CD4-positive, alpha-beta T cell treated with Interleukin-1 beta for 1 hour (primary cell): ENCODE results near the gene UBE2O.
A peak's percentile ranks its signal among the peaks of the same experiment; 100 is the strongest.

Source experiments
- DNase-seq, 2 donors: peaks; one replicate each; pipeline ENCODE4 v3.0.0-alpha.2; 2020 to 2022

Gene UBE2O

GRCh38 chr17:76452660-76453430, at the start of gene UBE2O:
TSS of gene UBE2O (minus strand) at chr17:76453152. CDS start at chr17:76453141, 11 bp downstream.
- peak; percentile 94 to 95 for DNase-seq

GRCh38 chr17:76501827-76502307, 48.9 kb upstream of the UBE2O start:
- no peak for DNase-seq

GRCh38 chr17:76501018-76501826, 48.3 kb upstream of the UBE2O start, which contains the start of gene RHBDF2:
TSS of gene RHBDF2 (minus strand) at chr17:76501423. CDS start at chr17:76481524, 19,899 bp downstream.
- peak; percentile 95 to 96 for DNase-seq

DNA sequence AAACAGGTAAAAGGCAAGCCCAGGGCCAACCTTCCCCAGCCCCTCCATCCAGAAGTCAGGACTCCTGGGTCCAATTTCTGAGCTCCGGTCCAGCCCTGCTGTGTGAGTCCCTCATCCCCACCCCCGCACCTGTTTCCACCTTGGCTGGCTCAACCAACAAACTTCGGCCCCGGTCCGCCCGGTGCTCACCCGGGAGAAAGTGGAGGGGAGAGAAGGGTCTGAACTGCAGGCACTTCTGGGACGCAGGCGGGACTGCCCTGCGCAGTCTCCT, 47.7 kb upstream of the UBE2O start:
- no peak for DNase-seq

DNA sequence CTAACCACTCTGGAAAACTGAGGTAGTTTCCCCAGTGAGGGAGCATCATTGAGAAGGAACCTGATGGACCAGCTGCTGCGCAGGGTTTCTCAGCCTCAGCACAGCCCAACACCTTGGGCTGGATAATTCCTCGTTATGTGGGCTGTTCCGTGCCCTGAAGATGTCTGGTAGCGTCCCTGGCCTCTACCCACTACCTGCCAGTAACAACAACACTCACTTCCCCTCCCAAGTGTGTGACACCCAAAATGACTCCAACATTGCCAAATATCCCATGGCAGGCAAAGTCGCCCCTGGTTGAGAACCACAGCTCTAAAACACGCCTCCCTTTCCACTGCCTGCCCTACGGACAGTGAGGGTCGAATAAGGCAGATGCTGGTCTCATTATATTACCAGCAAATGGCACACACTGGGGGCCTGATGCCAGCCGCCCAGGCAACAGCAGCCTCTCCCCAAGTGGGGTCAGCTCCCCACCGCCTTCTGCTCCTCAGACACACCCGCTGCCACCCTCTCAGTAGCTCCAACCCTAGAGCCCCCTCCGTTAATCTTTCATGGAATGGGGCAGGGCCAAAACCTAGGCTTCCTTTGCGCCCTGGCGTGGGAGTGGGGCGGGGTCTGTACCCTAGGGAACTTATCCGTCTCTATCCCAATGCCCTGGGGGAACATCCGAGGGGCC, 47.3 kb upstream of the UBE2O start:
- peak in 1 of 2 donors; percentile 47 for DNase-seq

DNA sequence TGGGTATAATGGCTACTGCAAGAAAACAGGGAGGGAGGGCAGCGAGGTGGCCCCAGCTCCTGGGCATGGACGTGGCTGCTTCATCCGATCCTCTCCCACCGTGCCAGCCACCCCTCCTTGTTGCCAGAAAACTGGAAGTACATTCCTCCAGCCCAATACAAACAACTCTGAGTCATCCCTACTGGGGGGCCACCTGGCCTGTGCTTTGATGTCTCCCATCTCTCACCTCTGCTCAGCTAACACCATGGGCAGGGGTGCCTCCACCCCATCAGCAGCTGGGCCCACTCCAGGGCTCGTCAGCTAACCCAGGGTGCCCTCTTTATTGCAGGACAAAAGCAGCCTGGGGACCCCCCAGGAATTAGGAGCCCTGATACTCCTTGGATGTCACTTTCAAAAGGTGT, 46.3 kb upstream of the UBE2O start:
- DNase-seq: no peak

DNA sequence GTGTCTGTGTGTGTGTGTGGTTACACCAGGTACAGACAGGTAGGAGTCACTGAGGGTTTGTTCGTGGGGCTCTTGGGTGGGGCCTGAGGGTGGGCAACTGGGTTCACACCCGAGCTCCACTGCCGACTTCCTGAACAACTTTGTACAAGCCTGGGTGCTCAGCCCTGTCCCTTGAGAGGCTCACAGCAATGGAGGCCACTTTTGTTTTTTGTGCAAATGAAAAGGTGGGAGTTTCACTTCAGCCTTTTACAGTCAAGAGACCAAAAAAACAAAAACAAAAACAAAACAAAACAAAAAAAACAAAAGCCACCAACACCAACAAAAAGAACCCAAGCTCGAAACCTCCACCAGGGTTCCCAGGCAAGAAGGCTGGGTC, 45.9 kb upstream of the UBE2O start:
- peak; percentile 23 to 45 for DNase-seq

DNA sequence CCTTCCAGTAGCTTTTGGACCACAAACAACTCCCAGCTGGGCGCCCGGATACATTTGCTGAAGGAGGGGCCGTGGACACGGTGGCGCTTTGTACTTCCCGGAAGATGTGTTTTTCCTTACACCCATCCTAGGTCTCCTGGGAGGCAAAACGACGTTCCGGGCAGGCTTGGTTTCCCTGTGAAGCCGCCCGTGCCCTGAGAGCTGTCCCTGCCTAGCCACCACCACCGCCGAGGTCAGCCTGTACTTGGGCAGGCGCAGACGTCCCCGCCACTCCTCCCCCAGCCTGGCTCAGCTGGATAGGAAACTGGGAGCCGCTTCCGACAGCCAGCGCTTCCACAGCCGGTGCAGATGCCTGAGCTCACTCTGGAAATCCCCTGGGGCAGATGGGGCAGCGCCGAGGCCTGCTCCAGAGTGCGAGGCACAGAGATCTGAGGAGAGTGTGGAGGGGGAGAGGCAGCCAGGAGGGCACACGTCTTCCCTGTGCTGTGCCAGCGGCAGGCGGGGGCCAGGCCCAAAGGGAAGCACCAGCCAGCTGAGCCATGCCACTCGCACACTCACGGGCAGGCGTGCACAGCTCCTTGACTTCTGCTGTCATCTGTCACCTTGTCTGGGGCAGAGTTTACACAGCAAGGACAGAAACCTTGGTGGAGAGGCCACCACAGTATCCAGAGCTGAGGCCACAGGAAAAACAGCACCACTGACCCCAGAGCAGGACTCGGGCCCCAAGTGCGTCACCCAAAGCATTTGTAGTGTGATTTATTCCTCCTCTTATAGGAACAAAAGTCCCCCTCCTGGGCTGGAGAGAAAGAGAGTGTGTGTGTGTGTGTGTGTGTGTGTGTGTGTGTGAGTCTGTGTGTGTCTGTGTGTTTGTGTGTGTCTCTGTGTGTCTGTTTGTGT, 45.3 kb upstream of the UBE2O start:
- no peak for DNase-seq

DNA sequence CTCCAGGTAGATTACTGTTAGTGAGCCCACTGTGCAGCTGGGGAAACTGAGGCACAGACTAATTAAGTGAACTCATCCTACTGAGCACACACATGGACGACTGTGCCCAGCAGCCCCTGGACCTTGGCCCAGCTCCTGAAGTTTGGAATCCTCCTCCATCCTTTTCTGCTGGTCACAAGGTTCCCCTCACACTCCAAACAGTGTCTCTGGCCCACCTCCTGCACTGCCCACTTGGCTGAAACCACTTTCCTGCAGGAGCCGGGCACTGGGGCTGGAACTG, 44.7 kb upstream of the UBE2O start:
- no peak for DNase-seq

- no peak for DNase-seq
These were observed 43.5 kb upstream of the UBE2O start for GRCh38 chr17:76496464-76496863.

DNA sequence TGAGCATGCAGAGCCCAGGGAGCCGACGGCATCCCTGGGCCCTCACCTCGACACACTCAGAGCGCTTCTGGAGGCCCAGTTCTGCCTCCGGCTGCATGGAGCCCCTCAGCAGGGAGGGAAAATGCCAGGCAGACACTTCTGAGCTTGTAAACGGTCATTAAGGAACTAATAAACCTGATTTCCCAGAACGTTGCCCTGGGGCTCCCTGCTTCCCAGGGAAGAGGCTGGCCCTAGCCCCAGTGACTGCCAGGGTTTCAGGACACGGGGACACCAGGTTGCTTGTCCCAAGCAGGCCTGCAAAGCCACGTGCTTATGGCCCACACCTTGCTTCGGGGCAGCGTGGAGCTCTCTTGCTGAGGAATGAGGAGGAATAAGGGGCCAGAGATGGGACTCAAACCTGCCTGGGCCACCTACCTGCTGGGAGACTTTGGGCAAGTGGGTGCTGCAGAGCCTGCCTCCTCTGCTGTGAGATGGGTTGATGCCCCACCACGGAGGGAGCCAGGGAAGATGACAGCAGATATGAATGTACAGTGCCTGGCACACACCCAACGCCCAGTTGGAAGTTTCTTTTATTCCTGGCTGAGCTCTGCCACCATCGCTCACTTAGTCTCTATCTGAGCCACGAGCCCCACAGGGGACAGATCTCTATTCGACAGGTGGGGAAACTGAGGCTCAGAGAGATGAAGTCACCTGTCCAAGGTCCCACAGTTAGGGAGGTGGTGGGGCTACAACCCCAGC, 42.9 kb upstream of the UBE2O start:
- no peak for DNase-seq

DNA sequence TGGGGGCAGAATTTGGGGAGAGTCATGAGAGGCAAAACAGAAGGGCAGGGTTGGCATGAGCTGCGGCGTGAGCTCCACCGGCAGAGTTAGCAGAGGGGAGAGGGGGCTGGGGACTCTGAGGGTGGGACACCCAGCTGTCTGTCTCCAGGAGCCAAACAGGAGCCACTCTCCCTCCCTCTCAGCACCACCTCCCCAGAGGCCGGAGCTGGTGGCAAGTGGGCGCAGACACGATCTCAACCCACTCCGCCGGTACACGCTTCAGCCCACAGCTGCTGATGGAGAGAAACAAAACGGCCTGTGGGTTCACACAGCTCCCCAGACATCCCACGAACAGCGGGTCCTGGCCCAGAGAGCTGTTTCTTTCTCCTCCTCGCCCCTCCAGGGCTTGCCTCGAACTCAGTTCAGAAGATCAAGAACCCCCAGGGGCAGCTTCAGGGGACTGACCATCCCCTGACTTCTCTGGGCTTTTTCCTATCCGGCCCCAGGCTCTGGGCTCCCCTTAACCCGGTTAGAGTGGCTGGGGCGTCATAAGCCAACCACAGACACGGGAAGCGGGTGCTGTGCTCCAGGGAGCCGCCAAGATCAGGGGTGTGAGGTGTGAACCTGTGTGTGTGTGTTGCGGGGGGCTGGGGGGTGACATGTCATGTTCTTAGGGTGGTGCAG, 40.7 kb upstream of the UBE2O start:
- peak; percentile 44 to 47 for DNase-seq

- DNase-seq: peak; percentile 54 to 86
These were observed 40.1 kb upstream of the UBE2O start for GRCh38 chr17:76492989-76493501.

- peak; percentile 17 to 55 for DNase-seq
These were observed 39.4 kb upstream of the UBE2O start for GRCh38 chr17:76492123-76492988.

DNA sequence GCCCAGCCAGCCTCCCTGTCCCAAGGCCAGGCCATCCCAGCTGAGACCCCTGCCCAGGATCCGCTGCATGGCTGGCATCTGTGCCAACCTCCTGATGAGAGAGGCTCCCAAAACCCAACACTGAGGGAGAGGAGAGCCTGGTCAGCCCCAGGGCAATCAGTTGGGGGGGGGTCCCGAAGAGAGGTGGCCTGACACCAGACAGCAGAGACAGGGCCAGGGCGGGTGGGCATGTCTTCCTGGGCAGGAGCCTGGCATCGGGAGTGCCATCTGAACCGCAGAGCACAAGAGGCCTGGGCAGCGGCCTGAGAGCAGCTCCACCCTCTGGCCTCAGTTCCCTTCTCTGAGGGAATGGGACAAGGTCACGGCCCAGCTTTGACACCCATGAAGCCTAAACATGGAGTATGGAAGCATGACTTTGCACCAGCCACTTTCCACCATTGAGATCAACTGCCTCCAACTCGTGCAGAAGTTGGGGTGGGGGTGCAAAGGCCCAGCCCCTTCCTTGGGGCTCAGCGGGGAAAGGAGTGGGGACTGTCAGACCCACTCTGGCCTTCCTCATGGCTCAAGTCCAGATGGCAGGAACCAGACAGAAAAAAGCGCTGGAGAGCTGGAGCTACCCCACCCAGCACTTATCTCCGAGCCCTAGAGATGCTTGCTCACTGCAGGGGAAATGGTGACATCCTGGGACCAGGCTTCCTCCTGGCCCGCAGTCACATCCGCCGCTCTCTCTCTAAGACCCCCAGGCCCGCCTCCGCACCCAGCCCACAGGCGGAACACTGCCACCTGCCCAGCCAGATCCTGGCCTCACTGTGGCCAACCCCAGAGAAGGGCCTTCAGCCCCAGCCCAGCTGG, 38.5 kb upstream of the UBE2O start:
- DNase-seq: peak in 1 of 2 donors; percentile 42

DNA sequence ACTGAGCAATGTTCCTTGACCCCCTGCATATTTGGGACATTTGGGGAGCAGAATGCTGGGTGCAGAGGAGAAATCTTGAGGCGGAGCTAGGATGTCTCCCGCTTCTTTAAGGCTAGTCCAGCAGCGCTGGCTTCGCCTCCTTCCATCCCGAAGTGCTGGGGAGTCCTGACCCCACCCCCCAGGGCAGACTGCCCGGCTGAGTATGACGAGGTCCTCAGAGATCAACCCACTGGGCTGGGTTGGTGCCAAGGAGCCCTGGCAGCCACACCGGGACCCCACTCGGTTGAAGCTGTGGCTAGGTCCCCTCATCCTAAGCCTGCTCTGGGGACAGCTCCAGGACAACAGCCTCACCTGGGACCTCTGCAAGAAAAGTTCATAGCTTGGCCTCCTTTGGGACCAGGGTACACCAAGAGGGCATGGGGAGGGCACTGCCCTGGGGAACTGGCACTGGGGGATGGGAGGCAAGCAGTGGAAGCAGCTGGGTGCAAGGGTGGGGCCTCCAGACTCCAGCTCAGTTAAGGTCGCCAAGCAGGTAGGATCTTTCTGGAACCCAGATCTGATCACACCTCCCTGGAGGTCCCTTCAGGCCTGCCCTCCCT, 37.3 kb upstream of the UBE2O start:
- DNase-seq: no peak

- DNase-seq: no peak
These were observed 34.7 kb upstream of the UBE2O start for GRCh38 chr17:76487451-76488192.

DNA sequence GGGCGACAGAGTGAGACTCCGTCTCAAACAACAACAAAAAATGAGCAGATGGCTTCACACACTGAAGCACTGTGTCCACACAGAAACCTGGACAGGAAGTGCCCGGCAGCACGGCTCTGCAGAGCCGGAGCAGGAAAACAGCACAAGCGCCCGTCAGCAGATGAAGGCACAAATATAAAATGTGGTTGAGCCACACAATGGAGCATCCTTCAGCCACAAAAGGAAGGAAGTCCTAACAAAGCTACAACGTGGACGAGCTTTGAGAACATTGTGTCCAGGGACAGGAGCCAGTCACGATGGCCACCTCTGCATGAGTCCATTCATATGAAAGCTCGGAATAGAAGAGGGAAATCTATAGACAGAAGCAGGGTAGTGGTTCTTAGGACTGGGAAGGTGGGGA, 32.6 kb upstream of the UBE2O start:
- no peak for DNase-seq
